ENCODE data around the gene CNTN5. TPM values are rescaled to one million over a fixed set of nuclear protein-coding genes. Genes with fewer than 3 reads are reported as not detected.

The CNTN5 gene
- total RNA-seq, 3 donors from 2014 or later (not counting 1 experiment from before 2014, with no cell fraction given) = not detected

- Histone ChIP-seq H3K36me3 (ENCODE audit: control insufficient read depth, insufficient read depth, low read length) (no peaks in the 10 kb centered on the region), H3K27me3 (ENCODE audit: control insufficient read depth, insufficient read depth, low read length) (no peaks in the 10 kb centered on the region), H3K4me3 (ENCODE audit: low read length) (no peak overlapping the region), H3K9me3 (ENCODE audit: control insufficient read depth, insufficient read depth, low read length) (no peaks in the 10 kb centered on the region), H3K27ac (ENCODE audit: low read length) (no peak overlapping the region), H3K4me1 (ENCODE audit: control insufficient read depth, insufficient read depth, low read length) (no peaks in the 10 kb centered on the region)
- DNase-seq = no peak
- no peaks in the 10 kb centered on the region for H3K4me1 Mint-ChIP-seq
- TF ChIP-seq, protein P1, sequence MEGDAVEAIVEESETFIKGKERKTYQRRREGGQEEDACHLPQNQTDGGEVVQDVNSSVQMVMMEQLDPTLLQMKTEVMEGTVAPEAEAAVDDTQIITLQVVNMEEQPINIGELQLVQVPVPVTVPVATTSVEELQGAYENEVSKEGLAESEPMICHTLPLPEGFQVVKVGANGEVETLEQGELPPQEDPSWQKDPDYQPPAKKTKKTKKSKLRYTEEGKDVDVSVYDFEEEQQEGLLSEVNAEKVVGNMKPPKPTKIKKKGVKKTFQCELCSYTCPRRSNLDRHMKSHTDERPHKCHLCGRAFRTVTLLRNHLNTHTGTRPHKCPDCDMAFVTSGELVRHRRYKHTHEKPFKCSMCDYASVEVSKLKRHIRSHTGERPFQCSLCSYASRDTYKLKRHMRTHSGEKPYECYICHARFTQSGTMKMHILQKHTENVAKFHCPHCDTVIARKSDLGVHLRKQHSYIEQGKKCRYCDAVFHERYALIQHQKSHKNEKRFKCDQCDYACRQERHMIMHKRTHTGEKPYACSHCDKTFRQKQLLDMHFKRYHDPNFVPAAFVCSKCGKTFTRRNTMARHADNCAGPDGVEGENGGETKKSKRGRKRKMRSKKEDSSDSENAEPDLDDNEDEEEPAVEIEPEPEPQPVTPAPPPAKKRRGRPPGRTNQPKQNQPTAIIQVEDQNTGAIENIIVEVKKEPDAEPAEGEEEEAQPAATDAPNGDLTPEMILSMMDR (IDR thresholded peaks at IDR 0.05) = no peak
- no peak overlapping the region for H3K27ac Mint-ChIP-seq
- no peak for ATAC-seq
- peaks cover 12 to 15% of the 10 kb centered on the region in 2 donors for H3K9me3 Mint-ChIP-seq
- no peak overlapping the region for H3K4me3 Mint-ChIP-seq
- no peaks in the 10 kb centered on the region for H3K27me3 Mint-ChIP-seq (ENCODE audit: low read depth in 2 of 2)
- no peaks in the 10 kb centered on the region for H3K36me3 Mint-ChIP-seq
- intact Hi-C loops (cut with micrococcal nuclease) = no loop called here
Measured at GRCh38 chr11:99170591-99170990, 149.8 kb downstream of the CNTN5 start.

DNA sequence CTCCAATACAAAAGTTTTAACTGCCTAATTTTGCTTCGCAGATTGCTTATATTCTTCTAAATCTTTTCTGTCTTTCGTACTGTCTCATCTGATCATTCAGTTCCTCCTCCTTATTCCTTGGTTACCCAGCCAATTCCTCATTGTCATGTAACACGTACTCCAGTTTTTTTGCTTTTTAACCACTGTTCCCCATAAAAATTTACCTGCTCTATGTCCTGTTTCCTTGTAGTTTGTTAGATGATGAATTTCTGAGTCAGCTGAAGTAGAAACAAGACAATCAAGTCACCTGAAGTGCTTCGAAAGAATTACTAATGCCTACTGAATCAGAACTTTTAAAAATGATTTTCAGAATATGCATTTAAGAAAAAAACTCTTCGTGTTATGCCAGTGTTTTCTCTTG is 150.6 kb downstream of the CNTN5 start:
- Histone ChIP-seq H3K4me3 (ENCODE audit: low read length) (no peak overlapping the region), H3K27ac (ENCODE audit: low read length) (no peak overlapping the region), H3K4me1 (ENCODE audit: control insufficient read depth, insufficient read depth, low read length) (no peaks in the 10 kb centered on the region), H3K36me3 (ENCODE audit: control insufficient read depth, insufficient read depth, low read length) (no peaks in the 10 kb centered on the region), H3K9me3 (ENCODE audit: control insufficient read depth, insufficient read depth, low read length) (no peaks in the 10 kb centered on the region), H3K27me3 (ENCODE audit: control insufficient read depth, insufficient read depth, low read length) (no peaks in the 10 kb centered on the region)
- no peak for DNase-seq
- Mint-ChIP-seq H3K4me1 (no peaks in the 10 kb centered on the region), H3K36me3 (peaks cover 5% of the 10 kb centered on the region), H3K27ac (no peak overlapping the region), H3K27me3 (ENCODE audit: low read depth in 2 of 2) (no peaks in the 10 kb centered on the region), H3K9me3 (peaks cover 15 to 18% of the 10 kb centered on the region in 2 donors), H3K4me3 (no peak overlapping the region)
- ATAC-seq = no peak
- TF ChIP-seq, protein P1 (IDR thresholded peaks at IDR 0.05) = no peak
- WGBS (ENCODE audit: insufficient coverage) = 83% methylated on average over 3 of the region's 5 CpGs
- intact Hi-C loops (cut with micrococcal nuclease) = no loop called here

DNA sequence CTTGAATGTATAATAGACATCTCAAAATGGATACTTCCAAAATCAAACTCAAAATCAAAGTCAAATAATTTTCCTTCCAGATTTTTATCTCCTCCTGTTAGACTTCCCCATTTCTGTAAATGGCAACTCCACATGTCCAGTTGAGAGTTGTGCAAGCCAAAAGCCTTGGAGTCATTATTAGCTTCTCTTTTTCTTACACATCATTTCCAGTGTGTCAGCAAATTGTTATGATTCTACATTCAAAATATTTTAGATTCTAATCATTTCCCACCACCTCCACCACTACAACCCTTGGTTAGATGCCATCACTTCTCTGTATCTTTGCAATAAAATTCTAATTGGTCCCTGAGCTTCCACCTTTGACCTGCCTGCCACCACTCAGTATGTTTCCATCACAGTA is 155.7 kb downstream of the CNTN5 start:
- Mint-ChIP-seq H3K4me1 (no peaks in the 10 kb centered on the region), H3K27ac (no peak overlapping the region), H3K36me3 (peaks cover 22% of the 10 kb centered on the region), H3K27me3 (ENCODE audit: low read depth in 2 of 2) (no peaks in the 10 kb centered on the region), H3K4me3 (no peak overlapping the region), H3K9me3 (peaks cover 9 to 25% of the 10 kb centered on the region in 2 donors)
- intact Hi-C loops (cut with micrococcal nuclease) = no loop called here
- DNase-seq = no peak
- no peak overlapping the region for H3K27ac ChIP-seq (ENCODE audit: low read length)
- H3K36me3 ChIP-seq (ENCODE audit: control insufficient read depth, insufficient read depth, low read length) = no peaks in the 10 kb centered on the region
- TF ChIP-seq, protein P1 (IDR thresholded peaks at IDR 0.05) = no peak
- no peaks in the 10 kb centered on the region for H3K9me3 ChIP-seq (ENCODE audit: control insufficient read depth, insufficient read depth, low read length)
- ATAC-seq = no peak
- no peak overlapping the region for H3K4me3 ChIP-seq (ENCODE audit: low read length)
- no peaks in the 10 kb centered on the region for H3K27me3 ChIP-seq (ENCODE audit: control insufficient read depth, insufficient read depth, low read length)
- no peaks in the 10 kb centered on the region for H3K4me1 ChIP-seq (ENCODE audit: control insufficient read depth, insufficient read depth, low read length)

- ATAC-seq = no peak
- no peak overlapping the region for H3K27ac Mint-ChIP-seq
- H3K4me3 Mint-ChIP-seq = no peak overlapping the region
- H3K4me1 Mint-ChIP-seq = no peaks in the 10 kb centered on the region
- H3K27me3 ChIP-seq (ENCODE audit: control insufficient read depth, insufficient read depth, low read length) = no peaks in the 10 kb centered on the region
- WGBS (ENCODE audit: insufficient coverage) = 84% methylated on average over 2 of the region's 2 CpGs
- H3K36me3 ChIP-seq (ENCODE audit: control insufficient read depth, insufficient read depth, low read length) = no peaks in the 10 kb centered on the region
- H3K9me3 Mint-ChIP-seq = peaks cover 11 to 28% of the 10 kb centered on the region in 2 donors
- no peaks in the 10 kb centered on the region for H3K27me3 Mint-ChIP-seq (ENCODE audit: low read depth in 2 of 2)
- TF ChIP-seq, protein P1 (IDR thresholded peaks at IDR 0.05) = no peak
- no peak overlapping the region for H3K27ac ChIP-seq (ENCODE audit: low read length)
- intact Hi-C loops (cut with micrococcal nuclease) = no loop called here
- no peaks in the 10 kb centered on the region for H3K4me1 ChIP-seq (ENCODE audit: control insufficient read depth, insufficient read depth, low read length)
- no peaks in the 10 kb centered on the region for H3K9me3 ChIP-seq (ENCODE audit: control insufficient read depth, insufficient read depth, low read length)
- DNase-seq = no peak
- H3K4me3 ChIP-seq (ENCODE audit: low read length) = no peak overlapping the region
- peaks cover 22% of the 10 kb centered on the region for H3K36me3 Mint-ChIP-seq
Measured at GRCh38 chr11:99177446-99177845, 156.7 kb downstream of the CNTN5 start.
